ENCODE data around the gene MYH3. TPM values are rescaled to one million over a fixed set of nuclear protein-coding genes. Genes with fewer than 3 reads are reported as not detected.

The MYH3 gene
- total and polyA plus RNA-seq, 2 donors: 5.9 to 227 TPM

GRCh38 chr17:10589553-10590145 is 67.5 kb downstream of the MYH3 start:
- H3K4me1 ChIP-seq (ENCODE audit: insufficient read depth): no peaks in the 10 kb centered on the region

GRCh38 chr17:10585529-10585928 is 71.6 kb downstream of the MYH3 start:
- WGBS: 74% methylated on average over 9 of the region's 9 CpGs
- Histone ChIP-seq H3K27ac (ENCODE audit: low read depth) (no peak overlapping the region), H3K4me3 (ENCODE audit: low read depth, low read length) (no peak overlapping the region), H3K36me3 (ENCODE audit: insufficient read depth) (no peaks in the 10 kb centered on the region), H3K4me1 (ENCODE audit: insufficient read depth) (no peaks in the 10 kb centered on the region)
- DNase-seq (ENCODE audit: extremely low spot score): no peak

More at GRCh38 chr17:10589553-10590145, 67.5 kb downstream of the MYH3 start:
- 87% methylated on average over 8 of the region's 8 CpGs for WGBS
- no peaks in the 10 kb centered on the region for H3K36me3 ChIP-seq (ENCODE audit: insufficient read depth)
- H3K27ac ChIP-seq (ENCODE audit: low read depth): no peak overlapping the region
- no peak for DNase-seq (ENCODE audit: extremely low spot score)
- no peak overlapping the region for H3K4me3 ChIP-seq (ENCODE audit: low read depth, low read length)

- H3K27ac ChIP-seq (ENCODE audit: low read depth): no peak overlapping the region
- H3K4me3 ChIP-seq (ENCODE audit: low read depth, low read length): no peak overlapping the region
- H3K36me3 ChIP-seq (ENCODE audit: insufficient read depth): no peaks in the 10 kb centered on the region
- no peaks in the 10 kb centered on the region for H3K4me1 ChIP-seq (ENCODE audit: insufficient read depth)
- WGBS: 34% methylated on average over 4 of the region's 4 CpGs
- DNase-seq (ENCODE audit: extremely low spot score): no peak
These were observed 73.3 kb downstream of the MYH3 start for GRCh38 chr17:10583834-10584233.

GRCh38 chr17:10579270-10579669 is 77.8 kb downstream of the MYH3 start:
- H3K4me1 ChIP-seq (ENCODE audit: insufficient read depth): no peaks in the 10 kb centered on the region
- H3K27ac ChIP-seq (ENCODE audit: low read depth): no peak overlapping the region
- 45% methylated on average over 2 of the region's 2 CpGs for WGBS
- DNase-seq (ENCODE audit: extremely low spot score): no peak
- H3K36me3 ChIP-seq (ENCODE audit: insufficient read depth): no peaks in the 10 kb centered on the region
- no peak overlapping the region for H3K4me3 ChIP-seq (ENCODE audit: low read depth, low read length)

Other genes with a start within 250 kb of the MYH3 start
- 69.6 TPM for gene MYH8, start 235.4 kb downstream of the MYH3 start, total RNA-seq
- gene MYH8, start 235.4 kb downstream of the MYH3 start, polyA plus RNA-seq: not detected
- gene MYH4, start 187.8 kb downstream of the MYH3 start, total RNA-seq: 0.37 TPM
- gene MYH4, start 187.8 kb downstream of the MYH3 start, polyA plus RNA-seq: not detected
- gene MYH1, start 138.8 kb downstream of the MYH3 start, total RNA-seq: 0.21 TPM
- not detected for gene MYH1, start 138.8 kb downstream of the MYH3 start, polyA plus RNA-seq
- gene MYH2, start 107.7 kb downstream of the MYH3 start, total RNA-seq: 1.7 TPM
- gene MYH2, start 107.7 kb downstream of the MYH3 start, polyA plus RNA-seq: 0.15 TPM
- 20.5 TPM for gene SCO1, start 40.2 kb upstream of the MYH3 start, total RNA-seq
- 25.1 TPM for gene SCO1, start 40.2 kb upstream of the MYH3 start, polyA plus RNA-seq
- 17.9 TPM for gene ADPRM, start 40.3 kb upstream of the MYH3 start, total RNA-seq
- gene ADPRM, start 40.3 kb upstream of the MYH3 start, polyA plus RNA-seq: 9.9 TPM
- gene TMEM220, start 72.7 kb upstream of the MYH3 start, total RNA-seq: 7.2 TPM
- gene TMEM220, start 72.7 kb upstream of the MYH3 start, polyA plus RNA-seq: 8.7 TPM
- 4.1 TPM for gene TMEM238L, start 146.8 kb upstream of the MYH3 start, total RNA-seq
- 1.8 TPM for gene TMEM238L, start 146.8 kb upstream of the MYH3 start, polyA plus RNA-seq
- 1.9 TPM for gene PIRT, start 180.8 kb upstream of the MYH3 start, total RNA-seq
- gene PIRT, start 180.8 kb upstream of the MYH3 start, polyA plus RNA-seq: 1.9 TPM

Data from urinary bladder (tissue), 4 donors.